Measurements from ENCODE around the gene METTL9.
"Not testable (repeated sequence)": the region's sequence is repeated elsewhere in the genome, so short reads cannot be mapped to it uniquely, and the experiment has no call there.

Gene METTL9

DNA sequence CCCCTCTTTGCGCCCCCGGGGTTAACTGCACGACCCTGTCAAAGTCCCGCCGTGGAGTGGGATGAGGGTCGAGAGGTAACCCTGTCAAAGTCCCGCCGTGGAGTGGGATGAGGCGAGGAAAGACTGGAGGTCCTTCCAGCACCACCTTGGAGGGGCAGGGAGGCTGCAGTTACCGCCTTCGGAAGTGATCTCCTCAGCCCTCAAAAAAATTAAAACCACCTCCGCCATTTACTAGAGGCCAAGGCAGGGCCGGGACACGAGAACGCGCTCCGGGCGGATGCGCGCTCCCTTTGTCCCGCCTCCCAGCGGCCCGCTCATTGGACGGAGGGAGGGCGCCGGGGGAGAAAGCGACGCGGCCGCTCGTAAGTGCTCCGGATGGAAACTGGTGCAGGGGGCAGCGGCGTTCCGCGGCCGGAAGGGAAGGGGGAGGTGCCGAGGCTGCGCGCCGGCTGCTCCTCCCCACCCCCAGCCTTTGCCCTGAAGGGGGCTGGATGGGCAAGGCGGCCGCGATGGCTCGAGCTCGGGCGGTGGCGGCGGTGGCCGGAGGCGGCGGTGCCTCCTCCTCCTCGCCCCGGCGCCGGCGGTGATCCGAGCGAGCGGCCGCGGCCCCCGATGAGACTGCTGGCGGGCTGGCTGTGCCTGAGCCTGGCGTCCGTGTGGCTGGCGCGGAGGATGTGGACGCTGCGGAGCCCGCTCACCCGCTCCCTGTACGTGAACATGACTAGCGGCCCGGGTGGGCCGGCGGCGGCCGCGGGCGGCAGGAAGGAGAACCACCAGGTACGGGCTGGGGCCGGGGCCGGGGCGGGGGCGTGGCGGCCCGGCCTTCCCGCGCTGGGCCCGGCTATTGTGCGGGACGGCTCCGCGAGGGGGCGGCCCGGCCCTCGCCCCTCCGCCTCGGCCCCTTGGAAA lies at the start of gene METTL9:
Gene METTL9 (plus strand): TSS at position 456 of the 909 bp plus-strand sequence. CDS start 157 bp downstream, at position 613.
- peak; percentile 56 for DNase-seq

DNA sequence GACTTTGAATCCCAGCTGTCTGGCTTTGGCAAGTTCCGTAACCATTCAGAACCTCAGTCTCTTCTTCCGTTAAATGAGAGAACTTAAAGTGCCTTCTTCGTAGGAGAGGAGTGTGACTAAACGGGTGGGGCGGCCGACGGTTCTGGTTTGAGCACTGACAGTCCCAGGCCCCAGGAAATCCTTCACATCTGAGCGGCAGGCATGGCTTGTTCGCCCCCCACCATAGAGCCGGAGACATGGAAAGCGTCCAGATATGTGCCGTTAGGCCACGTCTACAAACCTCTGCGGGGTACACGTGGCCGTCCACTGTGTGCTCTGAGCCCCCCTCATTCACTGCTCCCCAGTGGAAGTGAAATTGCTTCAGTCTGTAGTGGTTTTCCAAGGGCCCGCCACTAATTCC lies 49.4 kb upstream of the METTL9 start:
- DNase-seq, result not testable (repeated sequence)

DNA sequence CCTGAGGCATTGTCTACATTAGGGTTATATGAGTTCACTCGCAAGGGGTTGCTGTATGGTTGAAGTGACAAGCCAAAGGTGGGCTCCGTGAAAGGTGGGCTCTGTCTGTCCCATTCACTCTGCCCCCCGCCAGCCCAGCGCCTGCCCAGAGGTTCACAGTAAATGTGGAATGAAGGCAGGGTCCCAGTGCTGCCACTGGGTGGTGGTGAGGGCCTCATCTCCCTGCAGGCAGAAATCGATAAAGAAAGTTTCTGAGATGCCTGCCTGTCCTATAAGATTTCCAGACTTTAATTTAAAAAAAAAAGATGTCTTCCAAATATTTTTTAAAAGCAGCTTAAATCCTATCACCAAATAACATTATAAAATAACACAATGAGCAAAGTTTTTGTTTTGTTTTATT lies 48.9 kb upstream of the METTL9 start:
- not testable (repeated sequence) for DNase-seq

DNA sequence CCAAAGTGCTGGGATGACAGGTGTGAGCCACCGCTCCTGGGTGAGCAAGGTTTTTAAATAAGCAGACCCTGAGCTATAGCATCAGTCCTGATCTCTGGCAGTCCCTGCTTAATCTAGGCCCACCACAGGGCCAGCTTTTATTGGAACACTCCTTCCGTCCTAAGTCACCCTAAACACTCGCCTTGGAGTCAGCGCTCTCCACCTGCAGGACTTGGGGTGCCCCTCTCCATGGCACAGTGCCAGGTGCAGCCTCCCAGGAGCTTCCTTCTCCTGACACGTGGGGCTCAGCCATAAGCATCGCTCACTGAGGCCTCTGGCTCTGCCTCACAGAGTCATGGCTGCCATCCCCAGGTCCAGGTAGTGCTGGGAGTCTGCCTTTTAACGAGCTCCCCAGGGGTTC lies 48.3 kb upstream of the METTL9 start:
- DNase-seq, result not testable (repeated sequence)

DNA sequence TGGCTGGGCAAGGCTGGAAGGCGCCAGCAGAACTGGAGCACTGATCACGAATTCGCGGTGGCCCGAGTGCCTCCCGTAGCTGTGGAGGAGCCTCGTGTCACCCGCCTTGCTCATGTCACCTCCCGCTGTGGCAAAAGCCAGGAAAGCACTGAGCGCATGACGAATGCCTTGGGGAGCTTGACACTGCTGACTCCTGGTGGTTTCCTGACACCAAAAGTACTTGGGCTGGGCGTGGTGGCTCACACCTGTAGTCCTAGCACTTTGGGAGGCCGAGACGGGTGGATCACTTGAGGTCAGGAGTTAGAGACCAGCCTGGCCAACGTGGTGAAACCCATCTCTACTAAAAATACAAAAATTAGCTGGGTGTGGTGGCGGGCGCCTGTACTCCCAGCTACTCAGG lies 47.8 kb upstream of the METTL9 start:
- DNase-seq, result not testable (repeated sequence)

DNA sequence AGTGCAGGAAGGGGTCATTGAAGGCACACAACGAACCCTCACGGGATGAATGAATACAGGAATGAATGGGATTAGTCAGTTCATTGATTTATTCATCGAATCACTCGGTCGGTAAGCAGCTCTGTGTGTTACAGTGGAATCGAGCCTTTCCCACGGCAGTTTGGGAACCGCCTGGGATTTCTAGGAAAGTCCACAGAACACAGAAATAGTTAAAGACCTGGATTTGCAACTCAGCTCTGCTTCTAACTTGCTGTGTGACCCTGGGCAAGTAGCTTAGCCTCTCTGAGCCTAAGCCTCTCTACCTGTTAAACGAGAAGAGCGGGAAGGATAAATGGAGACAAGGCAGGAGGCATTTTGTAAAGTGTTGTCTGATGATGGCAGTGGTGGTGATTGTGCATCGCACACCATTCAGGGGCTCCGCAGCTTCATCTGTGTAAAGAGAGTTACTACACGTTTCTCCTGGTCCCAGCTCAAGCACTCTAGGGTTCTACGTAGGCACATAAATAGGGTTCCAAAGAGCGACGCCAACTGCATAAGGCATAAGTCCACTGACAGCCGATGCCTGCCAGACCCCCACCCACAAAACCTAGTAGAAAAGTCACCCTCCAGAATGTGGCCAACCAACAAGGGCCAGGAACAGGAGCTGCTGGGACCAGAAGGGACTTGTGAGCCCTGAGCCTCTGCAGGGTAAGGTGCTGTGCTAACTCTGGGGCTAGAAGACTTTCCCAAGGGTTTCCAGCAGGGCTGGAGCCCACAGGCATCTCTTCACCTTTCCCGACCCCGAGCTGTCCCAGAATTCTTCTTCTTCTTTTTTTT lies 45.7 kb upstream of the METTL9 start:
- DNase-seq, result not testable (repeated sequence)

DNA sequence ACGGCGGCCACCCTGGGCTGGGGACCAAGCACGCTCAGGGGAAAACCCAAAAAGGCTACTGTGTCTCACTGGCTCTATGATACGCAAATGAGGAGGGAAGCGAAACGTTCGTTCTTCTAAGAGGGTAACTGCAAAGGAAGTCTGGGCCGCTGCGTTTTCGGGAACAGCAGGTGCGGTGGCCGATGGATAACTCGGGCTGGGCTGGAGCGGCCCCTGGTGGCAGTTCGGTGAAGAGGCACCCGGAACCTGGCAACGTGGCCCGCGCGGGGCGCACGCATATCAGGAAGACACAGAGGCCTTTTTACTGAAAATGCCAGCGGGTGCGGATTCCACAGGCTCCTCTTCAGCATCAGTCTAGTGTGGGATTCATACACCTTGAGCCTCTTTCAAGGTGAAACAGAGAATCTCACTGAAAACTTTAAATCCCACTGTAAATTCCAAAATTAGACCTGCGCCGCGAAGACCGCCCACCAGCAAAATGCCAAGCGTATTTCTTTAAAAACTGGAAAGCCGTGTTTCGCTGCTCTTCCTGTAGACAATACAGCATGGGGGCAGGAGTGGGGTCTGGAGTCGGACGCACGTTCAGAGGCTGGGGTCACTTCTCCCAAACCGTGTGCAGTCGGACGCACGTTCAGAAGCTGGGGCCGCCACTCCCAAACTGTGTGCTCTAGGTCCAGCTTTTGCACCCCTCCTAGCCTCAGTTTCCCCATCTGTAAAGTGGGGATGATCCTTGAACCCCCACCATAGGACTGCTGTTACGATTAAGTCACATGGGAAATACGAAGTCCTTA lies 44.4 kb upstream of the METTL9 start:
- peak; percentile 31 for DNase-seq

DNA sequence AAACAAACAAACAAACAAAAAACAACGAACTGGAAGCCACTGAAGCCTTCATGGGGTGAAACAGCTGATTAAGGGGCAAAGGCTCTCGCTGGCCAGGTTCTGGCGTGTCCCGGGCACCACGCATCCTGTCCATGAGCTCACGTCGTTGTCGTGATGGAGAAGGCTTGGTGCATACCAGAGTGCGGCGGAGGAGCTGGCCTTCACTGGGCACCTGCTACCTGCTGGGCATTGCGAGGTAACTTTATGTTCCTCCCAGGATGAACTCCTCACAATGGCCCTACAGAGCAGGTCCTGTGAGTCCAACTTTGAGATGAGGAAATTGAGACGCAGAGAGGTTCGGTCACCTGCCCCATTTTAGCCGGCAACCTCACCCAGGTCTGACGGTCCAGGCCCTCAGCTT lies 43.8 kb upstream of the METTL9 start:
- not testable (repeated sequence) for DNase-seq

DNA sequence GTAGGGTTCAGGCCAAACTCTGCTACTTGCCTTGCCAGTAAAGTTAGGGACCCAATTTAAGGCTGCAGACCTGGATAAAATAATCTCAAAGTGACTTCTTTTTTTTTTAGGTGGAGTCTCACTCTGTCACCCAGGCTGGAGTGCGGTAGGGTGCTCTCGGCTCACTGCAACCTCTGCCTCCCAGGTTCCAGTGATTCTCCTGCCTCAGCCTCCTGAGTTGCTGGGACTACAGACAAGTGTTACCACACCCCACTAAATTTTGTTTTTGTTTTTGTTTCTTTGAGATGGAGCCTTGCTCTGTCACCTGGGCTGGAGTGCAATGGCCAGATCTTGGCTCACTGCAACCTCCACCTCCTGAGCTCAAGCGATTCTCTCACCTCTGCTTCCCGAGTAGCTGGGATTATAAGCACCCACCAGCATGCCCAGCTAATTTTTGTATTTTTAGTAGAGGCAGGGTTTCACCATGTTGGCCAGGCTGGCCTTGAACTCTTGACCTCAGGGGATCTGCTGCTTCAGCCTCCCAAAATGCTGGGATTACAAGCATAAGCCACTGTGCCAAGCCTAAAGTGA lies 43.3 kb upstream of the METTL9 start:
- not testable (repeated sequence) for DNase-seq

DNA sequence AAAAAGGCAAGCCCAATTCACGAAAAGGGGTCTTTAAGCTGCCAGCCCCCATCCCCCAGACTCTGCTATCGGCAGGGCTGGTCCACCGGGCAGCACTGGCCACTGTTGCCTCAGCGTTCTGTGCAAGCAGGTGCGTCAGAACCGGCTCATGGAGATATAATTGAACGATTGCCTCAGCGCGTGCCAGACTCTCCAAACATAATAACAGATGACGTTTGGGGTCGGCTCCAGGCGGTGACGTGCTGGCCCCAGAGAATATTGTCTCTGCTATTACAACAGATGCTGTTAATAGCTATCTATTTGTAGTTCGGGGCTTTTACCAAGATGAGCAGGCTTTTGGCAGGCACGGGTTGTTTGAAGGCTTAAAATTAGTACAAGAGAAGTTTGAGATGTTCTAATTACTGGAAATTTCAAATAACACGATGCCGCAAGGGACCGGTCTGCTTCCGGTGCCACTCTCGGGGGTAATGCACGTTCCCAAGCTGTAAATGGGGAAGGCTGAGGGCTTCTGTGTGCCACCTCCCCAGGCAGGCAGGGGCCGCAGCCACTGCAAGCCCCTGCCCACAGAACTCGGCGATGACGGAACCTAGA lies 42.6 kb upstream of the METTL9 start:
- DNase-seq, result peak; percentile 49

DNA sequence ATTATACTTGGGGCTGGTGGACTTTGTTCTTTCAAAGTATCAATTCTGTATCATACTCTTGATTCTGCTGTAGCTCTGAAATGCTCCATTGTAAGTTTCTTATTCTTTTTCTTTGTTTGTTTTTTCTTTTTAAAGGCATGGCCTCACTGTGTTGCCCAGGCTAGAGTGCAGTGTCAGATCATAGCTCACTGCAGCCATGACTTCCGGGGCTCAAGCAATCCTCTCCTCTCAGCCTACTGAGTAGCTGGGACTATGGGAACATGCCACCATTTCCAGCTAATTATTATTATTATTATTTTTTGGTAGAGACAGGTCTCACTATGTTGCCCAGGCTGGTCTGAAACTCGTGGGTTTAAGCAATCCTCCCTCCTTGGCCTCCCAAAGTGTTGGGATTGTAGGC lies 38.9 kb upstream of the METTL9 start:
- DNase-seq, result no peak

DNA sequence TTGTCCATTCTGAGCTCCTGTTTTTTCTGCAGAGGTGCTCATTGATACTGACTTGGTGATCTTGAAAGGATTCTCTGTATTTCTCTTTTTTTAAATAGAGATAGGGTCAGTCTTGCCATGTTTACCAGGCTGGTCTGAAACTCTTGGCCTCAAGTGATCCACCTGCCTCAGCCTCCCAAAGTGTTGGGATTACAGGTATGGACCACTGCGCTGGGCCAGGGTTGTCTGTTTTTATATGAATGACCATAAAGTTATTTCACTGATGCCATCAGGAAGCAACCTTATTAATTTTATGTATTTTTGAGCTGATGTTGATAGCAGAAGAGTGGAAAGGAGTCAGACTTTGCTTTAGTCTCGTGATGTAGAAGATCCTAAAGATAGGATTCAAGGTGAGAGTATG lies 35.7 kb upstream of the METTL9 start:
- DNase-seq, result no peak

DNA sequence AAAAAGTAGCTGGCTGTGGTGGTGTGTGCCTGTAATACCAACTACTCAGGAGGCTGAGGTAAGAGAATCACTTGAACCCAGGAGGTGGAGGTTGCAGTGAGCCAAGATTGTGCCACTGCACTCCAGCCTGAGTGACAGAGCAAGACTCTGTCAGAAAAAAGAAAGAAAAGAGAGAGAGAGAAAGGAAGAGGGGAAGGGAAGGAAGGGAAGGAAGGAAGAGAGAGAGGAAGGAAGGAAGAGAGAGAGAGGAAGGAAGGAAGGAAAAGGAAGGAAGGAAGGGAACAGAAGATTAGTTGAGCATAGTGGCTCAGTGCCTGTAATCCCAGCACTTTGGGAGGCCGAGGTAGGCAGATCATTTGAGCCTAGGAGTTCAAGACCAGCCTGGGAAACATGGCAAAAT lies 35.0 kb upstream of the METTL9 start:
- not testable (repeated sequence) for DNase-seq

DNA sequence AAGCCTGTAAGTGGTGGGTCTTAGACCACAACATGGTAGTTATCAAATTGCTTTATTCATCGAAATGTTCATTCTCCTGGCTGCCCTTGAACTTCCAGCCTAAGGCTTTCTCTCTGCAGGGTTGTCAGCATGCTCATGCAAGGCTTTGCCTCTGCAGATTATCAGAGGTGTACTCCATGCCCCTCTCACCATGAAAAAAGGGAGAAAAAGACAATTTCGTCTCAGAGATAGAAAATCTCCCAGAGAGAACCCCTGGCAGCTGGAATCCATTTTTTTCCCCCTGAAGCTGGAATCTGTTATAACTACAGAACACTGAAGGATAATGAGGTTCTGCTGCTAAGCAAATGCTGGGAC lies 33.9 kb upstream of the METTL9 start:
- no peak for DNase-seq

DNA sequence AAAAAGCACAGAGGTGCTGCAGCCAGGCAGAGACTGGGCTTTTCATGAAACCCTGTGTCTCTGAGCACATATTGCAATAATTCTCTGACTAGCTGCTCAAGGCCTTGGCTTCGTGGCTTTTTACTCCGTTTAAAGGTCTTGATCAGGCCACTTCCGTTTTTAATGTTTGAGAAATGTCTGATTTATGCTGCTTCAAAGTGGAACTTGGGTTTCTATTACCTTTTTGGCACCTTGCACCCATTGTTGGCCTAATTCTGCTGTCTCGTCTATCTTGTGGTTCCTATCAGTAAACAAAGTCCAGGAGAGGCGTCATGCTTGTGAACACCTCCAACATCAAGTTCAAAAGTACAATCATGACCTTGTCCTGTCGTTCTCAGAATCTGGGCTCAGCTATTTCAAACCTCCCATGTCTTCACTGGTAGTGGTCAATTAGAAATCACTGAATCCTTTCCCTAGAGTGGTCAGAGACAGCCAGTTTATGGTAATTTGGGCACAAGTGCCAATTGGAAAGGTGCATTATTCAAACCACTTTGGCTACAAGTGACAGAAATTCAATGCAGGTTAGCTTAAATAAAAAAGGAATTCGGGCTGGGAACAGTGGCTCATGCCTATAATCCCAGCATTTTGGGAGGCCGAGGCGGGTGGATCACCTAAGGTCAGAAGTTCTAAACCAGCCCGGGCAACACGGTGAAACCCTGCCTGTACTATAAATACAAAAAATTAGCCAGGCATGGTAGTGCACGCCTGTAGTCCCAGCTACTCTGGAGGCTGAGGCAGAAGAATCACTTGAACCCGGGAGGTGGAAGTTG lies 33.3 kb upstream of the METTL9 start:
- no peak for DNase-seq

DNA sequence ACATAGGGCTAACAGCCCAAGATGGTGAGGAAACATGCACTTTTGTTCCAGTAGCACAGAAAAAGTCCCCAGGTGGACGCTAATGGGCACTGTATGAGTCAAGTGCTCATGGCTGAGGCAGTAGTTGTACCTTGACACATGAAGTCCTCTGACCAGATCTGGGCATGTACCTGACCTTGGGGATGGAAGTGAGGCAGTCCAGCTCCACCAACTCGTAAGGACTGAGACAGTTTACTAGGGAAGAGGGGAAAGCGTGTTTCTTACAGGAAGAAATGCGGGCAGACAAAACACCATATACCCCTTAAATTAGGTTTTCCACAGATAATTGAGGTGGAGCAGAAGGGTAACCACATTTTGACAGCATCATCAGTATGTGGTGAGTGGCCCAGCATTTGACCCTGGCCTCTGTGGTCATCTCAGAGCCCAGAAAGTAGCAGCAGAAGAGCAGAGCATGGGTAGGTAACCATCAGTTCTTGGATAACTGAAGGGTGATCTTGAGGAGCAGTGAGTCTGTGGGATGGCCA lies 32.4 kb upstream of the METTL9 start:
- DNase-seq, result no peak

DNA sequence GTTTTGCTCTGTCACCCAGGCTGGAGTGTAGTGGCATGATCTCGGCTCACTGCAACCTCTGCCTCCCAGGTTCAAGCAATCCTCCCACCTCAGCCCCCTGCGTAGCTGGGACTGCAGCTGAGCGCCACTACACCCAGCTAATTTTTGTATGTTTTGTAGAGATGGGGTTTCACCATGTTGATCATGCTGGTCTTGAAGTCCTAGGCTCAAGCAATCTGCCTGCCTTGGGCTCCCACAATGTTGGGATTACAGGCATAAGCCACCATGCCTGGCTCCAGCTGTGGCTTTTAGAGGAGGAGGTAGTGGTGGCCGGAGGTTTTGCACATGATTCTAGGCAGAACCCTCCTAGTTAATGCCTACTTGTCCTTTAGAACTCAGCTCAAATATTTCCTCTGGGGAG lies 31.9 kb upstream of the METTL9 start:
- DNase-seq, result not testable (repeated sequence)

DNA sequence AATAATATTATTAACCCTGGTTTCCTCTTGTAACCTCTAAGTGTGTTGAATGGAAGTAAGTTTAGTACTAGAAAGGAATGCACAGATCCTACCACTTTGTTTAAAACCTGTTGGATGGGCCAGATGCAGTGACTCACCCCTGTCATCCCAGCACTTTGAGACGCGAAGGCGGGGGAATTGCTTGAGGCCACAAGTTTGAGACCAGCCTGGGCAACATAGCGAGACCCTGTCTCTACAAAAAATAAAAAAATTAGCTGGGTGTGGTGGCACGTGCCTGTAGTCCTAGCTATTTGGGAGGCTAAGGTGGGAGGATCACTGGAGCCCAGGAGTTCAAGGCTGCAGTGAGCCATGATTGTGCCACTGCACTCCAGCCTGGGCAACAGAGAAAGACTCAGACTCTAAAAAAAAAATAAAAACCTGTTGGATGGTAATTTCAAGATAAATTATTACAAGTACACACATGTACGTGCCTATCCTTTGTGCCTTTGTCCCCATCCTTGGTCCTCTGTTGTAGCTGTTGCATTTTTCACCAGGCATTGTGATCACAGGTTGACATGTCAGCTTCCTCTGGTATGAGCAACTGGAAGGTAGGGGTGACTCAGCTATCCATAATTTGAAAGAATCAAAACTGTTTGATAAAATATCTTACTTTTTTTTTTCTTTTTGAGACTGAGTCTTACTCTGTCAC lies 30.7 kb upstream of the METTL9 start:
- no peak for DNase-seq

DNA sequence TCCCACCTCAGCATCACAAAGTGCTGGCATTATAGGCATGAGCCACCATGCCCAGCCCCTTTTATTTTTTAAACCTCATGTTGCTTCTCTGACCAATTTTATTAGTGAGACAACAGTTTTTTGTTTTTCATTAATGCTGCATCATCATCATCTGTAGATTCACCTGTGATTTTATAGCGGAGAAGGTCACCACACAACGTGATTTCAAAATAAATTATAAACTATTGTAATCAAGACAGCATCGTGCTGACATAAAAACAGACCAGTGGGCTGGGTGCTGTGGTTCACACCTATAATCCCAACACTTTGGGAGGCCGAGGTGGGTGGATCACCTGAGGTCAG lies 28.7 kb upstream of the METTL9 start:
- DNase-seq, result no peak

DNA sequence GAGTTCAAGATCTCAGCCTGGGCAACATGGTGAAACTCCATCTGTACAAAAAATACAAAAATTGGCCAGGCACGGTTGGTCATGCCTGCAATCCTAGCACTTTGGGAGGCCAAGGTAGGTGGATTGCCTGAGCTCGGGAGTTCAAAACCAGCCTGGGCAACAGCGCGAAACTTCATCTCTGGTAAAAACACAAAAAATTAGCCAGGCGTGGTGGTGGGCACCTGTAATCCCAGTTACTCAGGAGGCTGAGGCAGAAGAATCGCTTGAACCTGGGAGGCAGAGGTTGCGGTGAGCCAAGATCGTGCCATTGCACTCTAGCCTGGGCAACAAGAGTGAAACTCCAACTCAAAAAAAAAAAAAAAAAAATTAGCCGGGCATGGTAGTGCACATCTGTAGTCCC lies 25.9 kb upstream of the METTL9 start:
- not testable (repeated sequence) for DNase-seq

DNA sequence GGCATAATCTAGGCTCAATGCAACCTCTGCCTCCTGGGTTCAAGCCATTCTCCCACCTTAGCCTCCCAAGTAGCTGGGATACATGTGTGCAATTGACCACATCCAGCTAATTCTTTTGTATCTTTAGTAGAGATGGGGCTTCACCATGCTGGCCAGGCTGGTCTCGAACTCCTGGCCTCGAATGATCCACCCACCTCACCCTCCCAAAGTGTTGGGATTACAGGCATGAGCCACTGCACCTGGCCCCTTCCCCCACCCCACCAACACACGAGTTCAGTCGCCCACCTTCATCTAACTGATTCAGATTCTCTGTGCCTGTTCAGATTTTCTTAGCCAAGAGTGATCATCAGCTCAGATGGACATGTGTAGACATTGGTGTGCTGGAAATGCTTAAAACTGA lies 25.0 kb upstream of the METTL9 start:
- DNase-seq, result no peak

Measured in NCI-H2081 treated with DMSO at 0.1 percent for 48 hours (cell line).